Progenitor cell of endocrine pancreas (in vitro differentiated cells): Measurements from ENCODE around the gene CACHD1. TPM values are rescaled to one million over a fixed set of nuclear protein-coding genes. Genes with fewer than 3 reads are reported as not detected.

Source experiments
- DNase-seq: peaks from one replicate; pipeline ENCODE4 v3.0.0; 2021; ENCODE audit warnings: low spot score; ENCODE audit not compliant: unreplicated experiment
- H3K27ac Mint-ChIP-seq: 2 replicates; pipeline ENCODE4 v1.8.0; 2021; ENCODE audit warnings: mild to moderate bottlenecking, moderate library complexity, mixed read lengths
- H3K27me3 Mint-ChIP-seq: 2 replicates; pipeline ENCODE4 v1.8.0; 2021; ENCODE audit warnings: mixed read lengths
- H3K36me3 Mint-ChIP-seq: 2 replicates; pipeline ENCODE4 v1.8.0; 2022; ENCODE audit warnings: mixed read lengths; ENCODE audit not compliant: insufficient read depth
- H3K4me1 Mint-ChIP-seq: 2 replicates; pipeline ENCODE4 v1.8.0; 2021; ENCODE audit warnings: low read depth, mixed read lengths
- H3K4me3 Mint-ChIP-seq: 2 replicates; pipeline ENCODE4 v1.8.0; 2021; ENCODE audit warnings: low read depth, mild to moderate bottlenecking, moderate library complexity, mixed read lengths
- H3K9me3 Mint-ChIP-seq: 2 replicates; pipeline ENCODE4 v1.8.0; 2021; ENCODE audit warnings: low read depth, mixed read lengths
- total RNA-seq: library from RNA; stranded (reverse); gene quantifications from 2 replicates; pipeline ENCODE4 v1.2.1, GENCODE V29; 2021
- TF ChIP-seq, protein P1 (sequence below): fragments of 200-600 bp; sonication (generic); IDR thresholded peaks from one replicate; pipeline ENCODE4 v1.5.0; 2021; ENCODE audit warnings: antibody characterized with exemption, mild to moderate bottlenecking; ENCODE audit not compliant: unreplicated experiment

The CACHD1 gene
- total RNA-seq, 1 donor from 2014 or later, result 36.0 TPM

DNA sequence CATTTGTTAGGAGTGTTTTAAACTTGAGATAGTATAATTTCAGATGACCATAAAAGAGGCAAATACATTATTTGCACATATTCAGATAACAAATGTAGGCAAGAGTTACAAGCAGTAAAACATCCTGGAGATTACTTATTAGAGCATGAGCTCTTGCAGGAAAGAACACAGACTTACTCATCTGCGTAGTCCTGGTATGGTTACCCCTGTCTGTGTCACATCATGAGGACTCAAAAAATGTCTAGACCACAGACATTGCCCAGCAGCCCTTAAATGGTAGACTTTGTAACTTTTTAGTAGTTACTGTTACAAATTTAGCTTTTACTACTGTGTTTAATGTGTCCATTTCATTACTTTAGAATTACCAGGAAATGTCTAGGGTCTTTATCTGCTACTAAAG, 12.8 kb downstream of the CACHD1 start:
- Mint-ChIP-seq H3K4me3 (no peak overlapping the region), H3K9me3 (no peaks in the 10 kb centered on the region), H3K36me3 (peaks cover 4% of the 10 kb centered on the region), H3K4me1 (peaks cover 23% of the 10 kb centered on the region), H3K27ac (no peak overlapping the region), H3K27me3 (no peaks in the 10 kb centered on the region)
- TF ChIP-seq, protein P1, sequence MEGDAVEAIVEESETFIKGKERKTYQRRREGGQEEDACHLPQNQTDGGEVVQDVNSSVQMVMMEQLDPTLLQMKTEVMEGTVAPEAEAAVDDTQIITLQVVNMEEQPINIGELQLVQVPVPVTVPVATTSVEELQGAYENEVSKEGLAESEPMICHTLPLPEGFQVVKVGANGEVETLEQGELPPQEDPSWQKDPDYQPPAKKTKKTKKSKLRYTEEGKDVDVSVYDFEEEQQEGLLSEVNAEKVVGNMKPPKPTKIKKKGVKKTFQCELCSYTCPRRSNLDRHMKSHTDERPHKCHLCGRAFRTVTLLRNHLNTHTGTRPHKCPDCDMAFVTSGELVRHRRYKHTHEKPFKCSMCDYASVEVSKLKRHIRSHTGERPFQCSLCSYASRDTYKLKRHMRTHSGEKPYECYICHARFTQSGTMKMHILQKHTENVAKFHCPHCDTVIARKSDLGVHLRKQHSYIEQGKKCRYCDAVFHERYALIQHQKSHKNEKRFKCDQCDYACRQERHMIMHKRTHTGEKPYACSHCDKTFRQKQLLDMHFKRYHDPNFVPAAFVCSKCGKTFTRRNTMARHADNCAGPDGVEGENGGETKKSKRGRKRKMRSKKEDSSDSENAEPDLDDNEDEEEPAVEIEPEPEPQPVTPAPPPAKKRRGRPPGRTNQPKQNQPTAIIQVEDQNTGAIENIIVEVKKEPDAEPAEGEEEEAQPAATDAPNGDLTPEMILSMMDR, result no peak
- no peak for DNase-seq

DNA sequence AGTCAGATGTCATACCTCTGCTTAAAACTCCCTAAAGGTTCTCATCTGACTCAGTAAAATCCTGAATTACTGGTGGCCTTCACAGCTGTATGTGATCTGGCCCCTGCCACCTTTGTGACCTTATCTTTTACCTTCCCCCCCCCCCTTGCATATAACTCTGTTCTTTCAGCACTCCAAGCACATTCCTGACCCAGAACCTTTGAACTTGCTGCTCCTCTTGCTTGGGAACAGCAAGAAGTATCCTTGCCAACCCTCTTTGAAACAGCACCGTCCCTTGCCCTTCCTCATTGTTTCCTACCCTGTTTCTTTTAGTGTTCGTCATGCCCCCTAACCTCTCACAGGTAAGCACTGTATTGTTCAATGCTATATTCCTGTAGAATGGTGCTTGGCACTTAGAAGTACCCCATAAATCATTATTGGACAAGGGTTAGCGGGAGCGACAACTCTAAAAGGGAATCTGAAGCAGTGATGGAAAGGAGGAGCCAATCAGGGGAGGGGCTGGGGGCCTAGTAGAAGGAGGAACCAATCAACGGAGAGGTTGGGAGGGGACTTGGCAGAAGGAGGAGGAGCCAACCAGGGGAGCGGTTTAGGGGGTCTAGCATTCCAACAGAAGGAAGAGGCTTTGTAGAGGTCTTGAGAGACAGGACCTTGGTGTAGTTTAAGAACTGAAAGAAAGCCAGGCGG, 13.9 kb downstream of the CACHD1 start:
- DNase-seq, result no peak
- Mint-ChIP-seq H3K9me3 (no peaks in the 10 kb centered on the region), H3K27me3 (no peaks in the 10 kb centered on the region), H3K27ac (peak overlapping the region; percentile 22), H3K4me3 (no peak overlapping the region), H3K4me1 (peaks cover 23% of the 10 kb centered on the region), H3K36me3 (peaks cover 4% of the 10 kb centered on the region)
- TF ChIP-seq, protein P1, result no peak

DNA sequence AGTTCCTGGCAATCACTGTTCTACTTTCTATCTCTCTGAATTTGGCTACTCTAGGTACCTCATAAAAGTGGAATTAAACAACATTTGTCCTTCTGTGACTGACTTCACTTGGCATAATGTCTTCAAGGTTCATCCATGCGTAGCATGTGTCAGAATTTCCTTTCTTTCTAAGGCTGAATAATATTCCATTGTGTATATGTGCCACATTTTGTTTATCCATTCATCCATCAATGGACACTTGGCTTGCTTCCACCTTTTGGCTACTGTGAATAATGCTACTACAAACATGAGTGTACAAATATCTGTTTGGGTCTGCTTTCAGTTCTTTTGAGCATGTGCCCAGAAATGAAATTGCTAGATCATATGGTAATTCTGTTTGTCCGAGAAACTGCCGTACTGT, 14.7 kb downstream of the CACHD1 start:
- H3K4me3 Mint-ChIP-seq, result no peak overlapping the region
- no peaks in the 10 kb centered on the region for H3K9me3 Mint-ChIP-seq
- TF ChIP-seq, protein P1, result no peak
- H3K36me3 Mint-ChIP-seq, result peaks cover 4% of the 10 kb centered on the region
- H3K4me1 Mint-ChIP-seq, result peaks cover 20% of the 10 kb centered on the region
- H3K27me3 Mint-ChIP-seq, result no peaks in the 10 kb centered on the region
- no peak overlapping the region for H3K27ac Mint-ChIP-seq
- no peak for DNase-seq

DNA sequence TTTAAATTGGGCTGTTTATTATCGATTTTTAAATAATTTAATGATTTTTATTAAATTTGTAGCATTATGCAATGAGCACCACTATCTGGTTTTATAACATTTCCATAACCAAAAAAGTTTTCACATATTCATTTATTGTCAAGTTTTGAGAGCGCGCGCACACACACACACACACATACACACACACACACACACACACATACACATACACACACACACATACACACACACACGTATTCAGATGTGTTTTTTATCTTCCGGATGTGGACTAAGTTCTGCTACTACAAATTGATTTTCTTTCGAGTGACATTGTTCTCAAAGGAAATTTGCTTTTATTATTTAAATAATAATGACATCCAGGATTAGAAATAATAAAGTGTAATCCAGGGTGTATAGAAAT, 16.3 kb downstream of the CACHD1 start:
- TF ChIP-seq, protein P1, result no peak
- Mint-ChIP-seq H3K27ac (no peak overlapping the region), H3K4me3 (no peak overlapping the region), H3K9me3 (no peaks in the 10 kb centered on the region), H3K27me3 (no peaks in the 10 kb centered on the region), H3K36me3 (peaks cover 4% of the 10 kb centered on the region), H3K4me1 (peaks cover 17% of the 10 kb centered on the region)
- no peak for DNase-seq

DNA sequence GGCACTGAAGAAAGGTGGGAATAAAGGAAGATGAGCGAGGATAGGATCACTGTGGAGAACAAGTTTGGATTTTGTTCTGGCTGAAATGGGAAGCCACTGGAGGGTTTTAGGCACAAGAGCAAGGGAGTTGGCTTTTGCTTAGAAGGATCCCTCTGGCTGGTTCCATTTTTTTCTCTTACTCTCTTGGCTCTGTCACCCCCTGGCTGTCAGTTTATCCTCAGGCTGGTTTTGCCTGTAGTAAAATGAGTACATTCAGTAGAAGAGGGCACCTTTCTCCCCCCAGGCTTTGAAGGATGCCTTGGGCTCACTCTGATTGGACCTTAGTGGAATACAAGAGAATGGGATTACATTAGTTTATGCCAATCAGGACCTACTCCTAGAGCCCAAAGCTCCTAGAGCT, 17.1 kb downstream of the CACHD1 start:
- TF ChIP-seq, protein P1, result no peak
- Mint-ChIP-seq H3K4me1 (peaks cover 14% of the 10 kb centered on the region), H3K4me3 (no peak overlapping the region), H3K36me3 (peaks cover 4% of the 10 kb centered on the region), H3K27me3 (no peaks in the 10 kb centered on the region), H3K27ac (no peak overlapping the region), H3K9me3 (no peaks in the 10 kb centered on the region)
- no peak for DNase-seq
